Measurements from ENCODE around the gene ENOX1.

DNA sequence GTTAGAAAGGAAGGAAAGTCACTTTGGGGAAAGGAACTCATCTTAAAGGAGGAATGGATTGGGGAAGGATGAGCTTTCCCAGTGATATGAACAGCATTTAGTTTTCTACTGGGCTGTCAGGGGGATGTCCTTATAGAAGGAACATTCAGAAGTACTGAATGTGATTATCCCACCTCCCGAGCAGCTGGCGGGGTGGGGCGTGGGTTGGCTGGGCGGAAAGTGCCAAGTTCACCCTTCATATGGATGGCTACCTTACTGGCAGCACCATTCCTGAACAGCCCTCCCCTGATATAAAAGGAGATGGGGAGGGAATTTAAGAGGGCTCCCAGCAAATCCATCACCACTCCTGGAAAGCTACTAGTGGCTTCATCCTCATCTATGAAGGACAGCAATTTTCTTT is 572.6 kb downstream of the ENOX1 start:
- TF ChIP-seq, protein P1, sequence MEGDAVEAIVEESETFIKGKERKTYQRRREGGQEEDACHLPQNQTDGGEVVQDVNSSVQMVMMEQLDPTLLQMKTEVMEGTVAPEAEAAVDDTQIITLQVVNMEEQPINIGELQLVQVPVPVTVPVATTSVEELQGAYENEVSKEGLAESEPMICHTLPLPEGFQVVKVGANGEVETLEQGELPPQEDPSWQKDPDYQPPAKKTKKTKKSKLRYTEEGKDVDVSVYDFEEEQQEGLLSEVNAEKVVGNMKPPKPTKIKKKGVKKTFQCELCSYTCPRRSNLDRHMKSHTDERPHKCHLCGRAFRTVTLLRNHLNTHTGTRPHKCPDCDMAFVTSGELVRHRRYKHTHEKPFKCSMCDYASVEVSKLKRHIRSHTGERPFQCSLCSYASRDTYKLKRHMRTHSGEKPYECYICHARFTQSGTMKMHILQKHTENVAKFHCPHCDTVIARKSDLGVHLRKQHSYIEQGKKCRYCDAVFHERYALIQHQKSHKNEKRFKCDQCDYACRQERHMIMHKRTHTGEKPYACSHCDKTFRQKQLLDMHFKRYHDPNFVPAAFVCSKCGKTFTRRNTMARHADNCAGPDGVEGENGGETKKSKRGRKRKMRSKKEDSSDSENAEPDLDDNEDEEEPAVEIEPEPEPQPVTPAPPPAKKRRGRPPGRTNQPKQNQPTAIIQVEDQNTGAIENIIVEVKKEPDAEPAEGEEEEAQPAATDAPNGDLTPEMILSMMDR (IDR thresholded peaks at IDR 0.05; ENCODE audit: borderline replicate concordance, extremely low read depth, low read length, poor library complexity, severe bottlenecking), result no peak
- no peak for TF ChIP-seq EZH2 (IDR thresholded peaks at IDR 0.05; ENCODE audit: borderline replicate concordance, low read depth, low read length, severe bottlenecking)
